ENCODE measurements around the gene IKZF1.

Gene IKZF1

GRCh38 chr7:50284296-50284695, 20.2 kb upstream of the IKZF1 start:
- no peaks in the 10 kb centered on the region for H3K79me2 ChIP-seq (ENCODE audit: low read length)
- no peak overlapping the region for H2AFZ ChIP-seq (ENCODE audit: low read length)
- no peaks in the 10 kb centered on the region for H3K36me3 ChIP-seq (replicated peaks; ENCODE audit: insufficient read depth, low read length)
- H3K4me2 ChIP-seq (ENCODE audit: low read depth, low read length) = no peak overlapping the region
- H3K9ac ChIP-seq (ENCODE audit: low read length) = no peak overlapping the region
- TF ChIP-seq CTCF (IDR thresholded peaks at IDR 0.05; ENCODE audit: low read length) (no peak), EZH2 (optimal IDR thresholded peaks at IDR 0.05; ENCODE audit: low read depth, low read length) (no peak), EZH2phosphoT487 (IDR thresholded peaks at IDR 0.05; ENCODE audit: low read length) (no peak)
- no peaks in the 10 kb centered on the region for H3K9me3 ChIP-seq (replicated peaks; ENCODE audit: insufficient read depth, low read length)
- H3K4me3 ChIP-seq (ENCODE audit: low read length) = no peak overlapping the region
- H3K27ac ChIP-seq (ENCODE audit: low read length) = no peak overlapping the region
- peaks cover 12% of the 10 kb centered on the region for H3F3A ChIP-seq (ENCODE audit: insufficient read depth, low read length)
- no peaks in the 10 kb centered on the region for H3K9me2 ChIP-seq (replicated peaks; ENCODE audit: insufficient read depth, low read length)
- H3K27me3 ChIP-seq (replicated peaks; ENCODE audit: insufficient read depth, low read length) = no peaks in the 10 kb centered on the region
- peaks cover 14% of the 10 kb centered on the region for H3K4me1 ChIP-seq (ENCODE audit: low read length)
- DNase-seq = no peak
- H4K20me1 ChIP-seq (ENCODE audit: insufficient read depth, low read length) = no peaks in the 10 kb centered on the region

DNA sequence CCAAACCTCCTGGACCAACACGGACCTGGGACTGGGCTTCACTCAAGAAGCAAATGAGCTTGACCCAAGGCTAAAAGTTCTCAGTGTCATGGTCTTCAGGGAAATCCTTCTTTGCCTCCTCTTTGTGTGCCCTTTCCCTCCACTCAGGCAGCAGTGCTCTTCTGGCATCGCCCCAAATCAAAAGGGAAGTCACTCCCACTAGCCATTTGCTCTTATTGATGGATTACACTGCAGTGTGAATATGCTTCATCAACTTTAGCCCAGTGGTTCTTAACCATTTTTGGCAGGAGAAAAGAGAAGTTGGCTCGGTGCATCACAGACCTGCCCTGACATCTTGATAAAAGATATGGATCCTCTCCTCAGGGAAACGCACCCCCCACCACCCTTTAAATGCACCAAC, 19.2 kb upstream of the IKZF1 start:
- H2AFZ ChIP-seq (ENCODE audit: low read length) = no peak overlapping the region
- H3K36me3 ChIP-seq (replicated peaks; ENCODE audit: insufficient read depth, low read length) = no peaks in the 10 kb centered on the region
- H4K20me1 ChIP-seq (ENCODE audit: insufficient read depth, low read length) = no peaks in the 10 kb centered on the region
- peaks cover 12% of the 10 kb centered on the region for H3F3A ChIP-seq (ENCODE audit: insufficient read depth, low read length)
- no peaks in the 10 kb centered on the region for H3K27me3 ChIP-seq (replicated peaks; ENCODE audit: insufficient read depth, low read length)
- no peaks in the 10 kb centered on the region for H3K9me3 ChIP-seq (replicated peaks; ENCODE audit: insufficient read depth, low read length)
- no peak overlapping the region for H3K9ac ChIP-seq (ENCODE audit: low read length)
- H3K4me2 ChIP-seq (ENCODE audit: low read depth, low read length) = no peak overlapping the region
- H3K4me3 ChIP-seq (ENCODE audit: low read length) = no peak overlapping the region
- no peak for TF ChIP-seq EZH2 (optimal IDR thresholded peaks at IDR 0.05; ENCODE audit: low read depth, low read length)
- TF ChIP-seq EZH2phosphoT487 (IDR thresholded peaks at IDR 0.05; ENCODE audit: low read length) = no peak
- no peak for TF ChIP-seq CTCF (IDR thresholded peaks at IDR 0.05; ENCODE audit: low read length)
- peaks cover 14% of the 10 kb centered on the region for H3K4me1 ChIP-seq (ENCODE audit: low read length)
- no peaks in the 10 kb centered on the region for H3K79me2 ChIP-seq (ENCODE audit: low read length)
- H3K9me2 ChIP-seq (replicated peaks; ENCODE audit: insufficient read depth, low read length) = no peaks in the 10 kb centered on the region
- H3K27ac ChIP-seq (ENCODE audit: low read length) = no peak overlapping the region
- DNase-seq = no peak

DNA sequence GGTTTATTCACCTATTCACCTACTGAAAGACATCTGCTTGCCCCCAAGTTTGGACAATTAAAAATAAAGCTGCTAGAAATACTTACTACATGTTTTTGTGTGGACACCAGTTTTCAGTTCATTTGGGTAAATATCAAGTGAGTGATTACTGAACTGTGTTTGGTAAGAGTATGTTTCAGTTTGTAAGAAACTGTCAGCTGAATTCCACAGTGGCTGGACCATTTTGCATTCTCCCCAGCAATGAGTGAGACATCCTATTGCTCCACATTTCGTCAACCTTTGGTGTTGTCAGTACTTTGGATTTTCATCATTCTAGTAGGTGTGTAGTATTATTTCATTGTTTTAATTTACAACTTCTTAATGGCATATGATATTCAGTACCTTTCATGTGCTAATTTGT, 17.4 kb upstream of the IKZF1 start:
- H3K79me2 ChIP-seq (ENCODE audit: low read length) = no peaks in the 10 kb centered on the region
- no peaks in the 10 kb centered on the region for H3K27me3 ChIP-seq (replicated peaks; ENCODE audit: insufficient read depth, low read length)
- no peak overlapping the region for H3K9ac ChIP-seq (ENCODE audit: low read length)
- no peak for DNase-seq
- H3K4me2 ChIP-seq (ENCODE audit: low read depth, low read length) = no peak overlapping the region
- peaks cover 2% of the 10 kb centered on the region; the same call in 1 of the 2 replicates for H3F3A ChIP-seq (ENCODE audit: insufficient read depth, low read length)
- H3K9me3 ChIP-seq (replicated peaks; ENCODE audit: insufficient read depth, low read length) = no peaks in the 10 kb centered on the region
- H3K4me3 ChIP-seq (ENCODE audit: low read length) = no peak overlapping the region
- no peak overlapping the region for H3K27ac ChIP-seq (ENCODE audit: low read length)
- no peaks in the 10 kb centered on the region for H3K9me2 ChIP-seq (replicated peaks; ENCODE audit: insufficient read depth, low read length)
- H3K4me1 ChIP-seq (ENCODE audit: low read length) = peaks cover 4% of the 10 kb centered on the region; the same call in 1 of the 2 replicates
- no peaks in the 10 kb centered on the region for H3K36me3 ChIP-seq (replicated peaks; ENCODE audit: insufficient read depth, low read length)
- H2AFZ ChIP-seq (ENCODE audit: low read length) = no peak overlapping the region
- H4K20me1 ChIP-seq (ENCODE audit: insufficient read depth, low read length) = no peaks in the 10 kb centered on the region
- TF ChIP-seq EZH2phosphoT487 (IDR thresholded peaks at IDR 0.05; ENCODE audit: low read length) (no peak), CTCF (IDR thresholded peaks at IDR 0.05; ENCODE audit: low read length) (no peak), EZH2 (optimal IDR thresholded peaks at IDR 0.05; ENCODE audit: low read depth, low read length) (no peak)

Measured in MM.1S (cell line).